Breast epithelium (tissue), 3 donors: ENCODE data around the gene FARP2.

Experiments
- POLR2A ChIP-seq: fragments of 450-650 bp; IDR thresholded peaks from one replicate; pipeline ENCODE4 v1.6.1; 2016; ENCODE audit warnings: antibody characterized with exemption, mild to moderate bottlenecking, moderate library complexity
- POLR2AphosphoS5 ChIP-seq, 3 donors: sonication (generic); formaldehyde crosslinking; IDR thresholded peaks; one replicate each; pipeline ENCODE4 v1.6.1; 2017; ENCODE audit warnings: antibody characterized with exemption in 3 of 3

DNA sequence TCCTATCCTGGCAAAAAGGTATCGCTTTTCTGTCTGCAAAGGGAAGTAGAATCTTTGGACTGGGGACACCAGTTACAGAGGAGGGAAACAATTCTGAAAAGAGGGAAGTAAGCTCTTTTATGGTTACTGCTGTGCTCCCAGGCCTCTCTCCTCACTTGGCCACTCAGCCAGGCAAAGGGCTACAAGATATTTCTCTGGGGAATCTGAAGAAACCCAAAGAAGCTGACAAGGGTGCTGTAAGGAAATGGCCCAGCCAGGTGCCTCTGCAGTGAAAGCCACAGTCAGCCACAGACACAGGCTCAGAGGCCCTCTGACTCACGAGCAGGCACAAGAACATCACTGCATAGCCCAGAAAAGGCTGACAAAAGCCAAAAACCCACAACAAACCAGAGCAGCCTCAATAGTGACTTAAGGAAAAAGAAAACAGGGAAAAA lies 46.4 kb upstream of the FARP2 start:
- TF ChIP-seq POLR2A (no peak), POLR2AphosphoS5 (IDR thresholded peaks at IDR 0.05) (no peak)
